GM12892 (cell line): ENCODE results near the gene ANO1.

Source experiments
- POLR2A ChIP-seq: IDR thresholded peaks from 2 replicates; pipeline ENCODE4 v1.6.1; 2011; ENCODE audit warnings: low read depth, low read length, control low read depth
- POLR2AphosphoS5 ChIP-seq: IDR thresholded peaks from 2 replicates; pipeline ENCODE4 v1.6.1; 2011; ENCODE audit warnings: low read depth, low read length, control low read depth
- TAF1 ChIP-seq: IDR thresholded peaks from 2 replicates; pipeline ENCODE4 v1.6.1; 2011; ENCODE audit warnings: low read depth, mild to moderate bottlenecking, control low read depth, low read length, borderline replicate concordance

- no peak for TF ChIP-seq POLR2A
- no peak for TF ChIP-seq TAF1
- no peak for TF ChIP-seq POLR2AphosphoS5
Measured at GRCh38 chr11:70098936-70099335, 20.8 kb downstream of the ANO1 start.
